A673 (cell line): Measurements from ENCODE around the gene EPN1. TPM values are rescaled to one million over a fixed set of nuclear protein-coding genes. Genes with fewer than 3 reads are reported as not detected.

ENCODE experiments used
- BruUV-seq: library from RNA; stranded (reverse); fragments of 400-500 nt; replicated peaks from 2 replicates; lab custom pipeline; 2021; lab: Mats Ljungman, UMichigan
- CTCF ChIA-PET: fragments of 300-600 bp; sonication (Branson Sonifier 250); formaldehyde crosslinking; loops from one replicate; lab custom pipeline; 2022; ENCODE audit warnings: antibody characterized with exemption; lab: Charles Lee
- POLR2A ChIA-PET: fragments of 300-600 bp; sonication (Branson Sonifier 250); formaldehyde crosslinking; loops from one replicate; lab custom pipeline; 2022; ENCODE audit warnings: antibody characterized with exemption; ENCODE audit not compliant: low non-redundant PET; lab: Charles Lee
- DNase-seq: peaks from one replicate; pipeline ENCODE4 v3.0.0-alpha.2; 2015; ENCODE audit warnings: low spot score
- H3K27ac ChIP-seq: fragments of 200-600 bp; sonication (generic); 2 replicates; pipeline ENCODE4 v1.5.1; 2016; ENCODE audit warnings: mixed run types, low read depth, mild to moderate bottlenecking, mixed read lengths, antibody characterized with exemption, low read length; ENCODE audit not compliant: poor library complexity, severe bottlenecking
- H3K27me3 ChIP-seq: fragments of 200-600 bp; sonication (generic); replicated peaks from 2 replicates; pipeline ENCODE4 v1.6.1; 2017; ENCODE audit warnings: mixed run types, low read depth, mild to moderate bottlenecking, mixed read lengths, antibody characterized with exemption, low read length; ENCODE audit not compliant: insufficient read depth, poor library complexity
- H3K36me3 ChIP-seq: fragments of 200-600 bp; sonication (generic); 2 replicates; pipeline ENCODE4 v1.6.1; 2016; ENCODE audit warnings: mixed run types, mild to moderate bottlenecking, mixed read lengths, antibody characterized with exemption, low read length; ENCODE audit not compliant: insufficient read depth, poor library complexity, severe bottlenecking
- H3K4me1 ChIP-seq: fragments of 200-600 bp; sonication (generic); 2 replicates; pipeline ENCODE4 v1.6.1; 2017; ENCODE audit warnings: mixed run types, mild to moderate bottlenecking, mixed read lengths, antibody characterized with exemption, low read length; ENCODE audit not compliant: insufficient read depth, poor library complexity, severe bottlenecking
- H3K4me3 ChIP-seq: fragments of 200-600 bp; sonication (generic); 2 replicates; pipeline ENCODE4 v1.5.1; 2016; ENCODE audit warnings: low read depth, mixed run types, mild to moderate bottlenecking, mixed read lengths, low read length; ENCODE audit not compliant: poor library complexity, severe bottlenecking
- H3K9me3 ChIP-seq: fragments of 200-600 bp; sonication (generic); 2 replicates; pipeline ENCODE4 v1.6.1; 2016; ENCODE audit warnings: mixed run types, low read depth, mild to moderate bottlenecking, mixed read lengths, antibody characterized with exemption, low read length; ENCODE audit not compliant: poor library complexity, severe bottlenecking
- CTCF ChIP-seq: fragments of 300-800, 200-600 bp; sonication (generic); conservative IDR thresholded peaks from 2 replicates; pipeline ENCODE4 v1.5.1; 2017; ENCODE audit warnings: low read depth, mild to moderate bottlenecking, antibody characterized with exemption, low read length, moderate library complexity, mixed read lengths
- EZH2 ChIP-seq: fragments of 200-600 bp; sonication (generic); IDR thresholded peaks from 2 replicates; pipeline ENCODE4 v1.6.1; 2017; ENCODE audit warnings: borderline replicate concordance, low read depth, mild to moderate bottlenecking, mixed read lengths, antibody characterized with exemption, low read length; ENCODE audit not compliant: poor library complexity, severe bottlenecking
- intact Hi-C: fragments of 100-400 bp; cut with micrococcal nuclease; formaldehyde crosslinking; loops from one replicate; pipeline ENCODE4 v1.10.0; 2022; ENCODE audit not compliant: unreplicated experiment
- total RNA-seq: library from RNA; stranded (reverse); gene quantifications from 2 replicates; pipeline ENCODE4 v1.2.3, GENCODE V29; 2021

Gene EPN1
- total RNA-seq, 1 experiment from 2014 or later, result 178 TPM

GRCh38 chr19:55694656-55695491, 19.8 kb downstream of the EPN1 start:
- ChIA-PET CTCF (no interaction called here), POLR2A (no interaction called here)
- Histone ChIP-seq H3K36me3 (peaks cover 46% of the 10 kb centered on the region), H3K27ac (no peak overlapping the region), H3K4me1 (no peaks in the 10 kb centered on the region), H3K27me3 (no peaks in the 10 kb centered on the region), H3K4me3 (no peak overlapping the region), H3K9me3 (no peaks in the 10 kb centered on the region)
- TF ChIP-seq EZH2, result no peak
- TF ChIP-seq CTCF, result no peak
- intact Hi-C loops, result no loop called here
- BruUV-seq, result TSS peak; percentile 73
- DNase-seq, result no peak

GRCh38 chr19:55695511-55696290, 20.7 kb downstream of the EPN1 start:
- intact Hi-C loops, result no loop called here
- CTCF ChIA-PET, result no interaction called here
- Histone ChIP-seq H3K9me3 (no peaks in the 10 kb centered on the region), H3K4me1 (no peaks in the 10 kb centered on the region), H3K27me3 (no peaks in the 10 kb centered on the region), H3K4me3 (no peak overlapping the region), H3K36me3 (peaks cover 38% of the 10 kb centered on the region), H3K27ac (no peak overlapping the region)
- TF ChIP-seq EZH2, result no peak
- TF ChIP-seq CTCF, result no peak
- DNase-seq, result no peak
- BruUV-seq, result no TSS peak
- POLR2A ChIA-PET, result no interaction called here

GRCh38 chr19:55696301-55697068, 21.5 kb downstream of the EPN1 start:
- ChIA-PET CTCF (no interaction called here), POLR2A (no interaction called here)
- Histone ChIP-seq H3K9me3 (no peaks in the 10 kb centered on the region), H3K27me3 (no peaks in the 10 kb centered on the region), H3K4me3 (no peak overlapping the region), H3K4me1 (no peaks in the 10 kb centered on the region), H3K36me3 (peaks cover 36% of the 10 kb centered on the region), H3K27ac (no peak overlapping the region)
- DNase-seq, result no peak
- TF ChIP-seq CTCF (no peak), EZH2 (no peak)
- intact Hi-C loops, result no loop called here
- BruUV-seq, result no TSS peak
